ENCODE results near the gene ZNF212. TPM values are rescaled to one million over a fixed set of nuclear protein-coding genes. Genes with fewer than 3 reads are reported as not detected.

The ZNF212 gene
- total RNA-seq, 4 donors from 2014 or later, result 6.7 to 12.5 (median 9.7) TPM

DNA sequence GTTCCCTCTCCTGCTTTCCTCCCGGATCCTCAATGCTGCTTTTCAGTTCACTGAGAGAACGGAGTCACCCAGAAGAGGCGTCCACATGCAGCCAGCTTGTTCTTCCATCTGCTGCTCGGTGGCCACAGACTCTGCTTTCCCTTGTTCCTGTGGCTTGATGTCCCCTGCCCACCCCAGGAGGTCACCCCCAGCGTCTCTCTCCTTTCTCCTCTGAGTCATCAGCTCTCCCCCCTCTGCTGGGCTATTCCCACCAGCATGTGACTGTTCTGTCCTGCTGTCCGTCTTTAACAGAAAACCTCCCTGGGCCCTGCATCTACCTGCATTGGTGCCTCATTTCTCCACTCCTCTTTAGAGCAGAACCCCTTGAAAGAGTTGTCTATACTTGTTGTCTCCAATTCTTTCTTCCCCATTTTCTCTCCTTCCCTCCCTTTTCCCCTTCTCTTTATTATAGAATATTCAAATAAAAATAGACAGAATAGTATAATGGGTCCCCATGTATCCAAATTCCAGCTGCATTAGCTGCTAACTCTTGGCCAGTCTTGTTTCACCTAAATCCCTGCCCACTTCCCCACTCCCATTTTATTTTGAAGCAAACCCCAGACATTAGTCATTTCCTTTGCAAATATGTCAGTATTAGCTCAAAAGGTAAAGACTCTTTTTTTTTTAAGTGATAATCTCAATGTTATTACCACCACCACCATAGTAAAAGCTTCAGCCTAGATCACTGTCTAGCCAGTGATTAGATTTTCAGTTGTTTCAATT is 40.0 kb upstream of the ZNF212 start:
- DNase-seq, result no peak
- Histone ChIP-seq H3K36me3 (peaks cover 29 to 42% of the 10 kb centered on the region in 2 donors), H3K27ac (no peak overlapping the region), H3K9me3 (no peaks in the 10 kb centered on the region), H3K4me1 (peaks cover 23 to 31% of the 10 kb centered on the region in 2 donors), H3K4me3 (replicated peaks in 1 of 3) (no peak overlapping the region), H3K27me3 (no peaks in the 10 kb centered on the region)
- TF ChIP-seq POLR2A (IDR thresholded peaks at IDR 0.05) (no peak), CTCF (IDR thresholded peaks at IDR 0.05) (no peak)
- 95 to 97% methylated on average over 6 of the region's 6 CpGs for WGBS, 2 donors
- intact Hi-C loops (cut with DNase I), result no loop called here

DNA sequence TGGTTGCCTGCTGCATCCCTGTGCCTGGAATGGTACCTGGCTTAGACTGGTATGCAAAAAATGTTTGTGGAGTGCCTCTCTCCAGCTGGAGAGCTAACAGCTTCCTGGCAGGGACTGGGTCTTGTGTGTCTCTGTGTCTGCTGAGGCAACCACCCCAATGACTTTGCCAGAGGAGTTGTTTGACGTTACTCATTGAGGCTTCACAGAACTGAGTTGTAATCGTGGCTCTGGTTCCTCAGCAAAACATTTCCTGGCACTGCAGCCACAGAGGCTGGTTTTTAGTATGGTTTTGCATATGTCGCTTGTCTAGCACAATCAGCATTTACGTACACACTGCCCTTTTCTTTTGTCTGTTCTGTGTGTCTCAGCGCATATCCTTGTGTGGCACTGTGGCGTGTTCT is 36.6 kb upstream of the ZNF212 start:
- peaks cover 43 to 60% of the 10 kb centered on the region in 2 donors for H3K36me3 ChIP-seq
- H3K4me3 ChIP-seq (replicated peaks in 1 of 3), result no peak overlapping the region
- H3K27me3 ChIP-seq, result no peaks in the 10 kb centered on the region
- peak overlapping the region in 2 of 3 donors; percentile 29 to 38 for H3K27ac ChIP-seq
- no peaks in the 10 kb centered on the region for H3K9me3 ChIP-seq
- WGBS, 2 donors, result 74 to 84% methylated on average over 6 of the region's 6 CpGs
- intact Hi-C loops (cut with DNase I), result no loop called here
- H3K4me1 ChIP-seq, result peaks cover 6 to 12% of the 10 kb centered on the region in 2 donors
- TF ChIP-seq POLR2A (IDR thresholded peaks at IDR 0.05) (no peak), CTCF (IDR thresholded peaks at IDR 0.05) (no peak)
- peak; percentile 69 to 82 for DNase-seq

DNA sequence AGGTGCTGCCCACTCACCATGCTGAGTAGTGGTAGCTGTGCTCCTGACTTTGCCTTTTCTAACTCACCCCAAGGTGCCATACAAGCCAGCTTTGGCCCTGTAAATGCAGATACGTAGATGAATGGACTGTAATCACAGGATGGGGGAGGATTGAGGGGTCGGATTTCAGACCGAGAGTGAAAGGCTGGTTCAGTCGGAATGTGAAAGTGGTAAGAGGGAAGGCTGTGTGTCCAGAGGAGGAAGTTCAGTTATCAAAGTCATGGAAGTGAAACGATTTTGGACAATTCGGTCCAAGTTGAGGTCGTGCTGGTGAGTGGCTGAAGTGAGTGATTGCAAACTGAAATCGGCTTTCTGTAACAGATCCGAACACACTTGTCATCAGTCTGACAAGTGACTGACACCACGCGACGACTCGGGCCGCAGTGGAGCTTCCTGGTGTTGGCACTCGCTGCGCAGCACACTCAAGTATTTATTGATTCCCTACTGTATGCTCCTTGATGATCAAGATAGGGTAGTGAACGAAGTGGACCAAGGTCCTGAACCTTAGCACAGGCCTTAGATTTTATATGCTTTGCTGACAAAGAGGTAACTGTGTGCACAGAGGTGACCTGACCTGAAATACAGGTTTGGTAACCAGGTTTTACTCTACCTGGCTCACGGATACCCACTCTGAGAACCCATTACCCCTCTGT is 33.6 kb upstream of the ZNF212 start:
- no peak for DNase-seq
- Histone ChIP-seq H3K4me1 (peaks cover 6 to 12% of the 10 kb centered on the region in 2 donors), H3K27me3 (no peaks in the 10 kb centered on the region), H3K27ac (no peak overlapping the region), H3K9me3 (no peaks in the 10 kb centered on the region), H3K4me3 (replicated peaks in 1 of 3) (no peak overlapping the region), H3K36me3 (peaks cover 47 to 65% of the 10 kb centered on the region in 2 donors)
- intact Hi-C loops (cut with DNase I), result no loop called here
- TF ChIP-seq POLR2A (IDR thresholded peaks at IDR 0.05) (no peak), CTCF (IDR thresholded peaks at IDR 0.05) (no peak)
- 76 to 82% methylated on average over 18 of the region's 18 CpGs for WGBS, 2 donors

GRCh38 chr7:149207324-149208035 is 32.0 kb upstream of the ZNF212 start:
- Histone ChIP-seq H3K27ac (no peak overlapping the region), H3K36me3 (peaks cover 63 to 65% of the 10 kb centered on the region in 2 donors), H3K4me3 (replicated peaks in 1 of 3) (no peak overlapping the region), H3K9me3 (no peaks in the 10 kb centered on the region), H3K27me3 (no peaks in the 10 kb centered on the region), H3K4me1 (peaks cover 6 to 9% of the 10 kb centered on the region in 2 donors)
- TF ChIP-seq POLR2A (IDR thresholded peaks at IDR 0.05) (no peak), CTCF (IDR thresholded peaks at IDR 0.05) (no peak)
- DNase-seq, result no peak
- WGBS, 2 donors, result 86 to 93% methylated on average over 35 of the region's 35 CpGs
- intact Hi-C loops (cut with DNase I), result no loop called here
